ENCODE results near the gene RSKR.

DNA sequence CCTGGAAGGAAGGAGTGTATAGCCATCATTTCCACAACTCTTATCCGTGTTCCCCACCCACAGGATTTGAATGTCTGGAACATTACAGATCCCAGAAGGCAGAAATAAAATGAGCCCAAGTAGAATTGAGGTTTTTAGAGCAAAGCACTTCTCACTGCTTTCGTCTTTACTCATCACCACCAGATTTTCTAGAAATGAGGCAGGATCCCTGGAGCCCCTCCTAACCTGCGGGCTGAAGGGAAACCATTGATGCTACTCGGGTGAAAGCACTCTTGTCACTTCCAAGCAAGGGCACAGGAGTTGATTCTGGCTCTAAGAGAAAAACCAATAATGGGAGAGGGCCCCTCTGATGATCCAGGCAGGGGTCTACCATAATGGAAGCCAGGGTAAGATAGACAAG lies 34.5 kb downstream of the RSKR start:
- no peak for TF ChIP-seq CTCF (IDR thresholded peaks at IDR 0.05)
- TF ChIP-seq REST (IDR thresholded peaks at IDR 0.05; ENCODE audit: insufficient read depth in 1 of 2, low read depth in 2 of 2, low read length in 1 of 2): no peak
- TF ChIP-seq TCF7L2 (IDR thresholded peaks at IDR 0.05; ENCODE audit: low read depth, low read length): no peak
- TF ChIP-seq POLR2AphosphoS5 (IDR thresholded peaks at IDR 0.05; ENCODE audit: low read depth, low read length): no peak
